ENCODE results near the gene PLPP3.

GRCh38 chr1:56569661-56570060 is 9.7 kb downstream of the PLPP3 start:
- TF ChIP-seq POLR2A (IDR thresholded peaks at IDR 0.05): no peak
- no peak for TF ChIP-seq CTCF (IDR thresholded peaks at IDR 0.05)

Measured in uterus (tissue), 2 donors.